ENCODE data around the gene OR1A2. TPM values are rescaled to one million over a fixed set of nuclear protein-coding genes. Genes with fewer than 3 reads are reported as not detected.
"Not testable (repeated sequence)": the region's sequence is repeated elsewhere in the genome, so short reads cannot be mapped to it uniquely, and the experiment has no call there.

Gene OR1A2
- total and polyA plus RNA-seq, 10 of the 15 experiments (the other 5 are each of a cell fraction or from before 2014, with no cell fraction given) = not detected

GRCh38 chr17:3222505-3222904, 25.2 kb downstream of the OR1A2 start:
- Histone ChIP-seq H3K27me3 (replicated peaks in 1 of 2; ENCODE audit: control insufficient read depth in 2 of 2, insufficient read depth in 2 of 2, low read length in 1 of 2) (no peaks in the 10 kb centered on the region), H3K27ac (ENCODE audit: control insufficient read depth, insufficient read depth) (no peak overlapping the region), H3K36me3 (ENCODE audit: control insufficient read depth in 2 of 2, insufficient read depth in 2 of 2, low read length in 1 of 2) (no peaks in the 10 kb centered on the region), H3K9ac (ENCODE audit: control insufficient read depth, insufficient read depth, low read length) (no peak overlapping the region), H3K4me1 (ENCODE audit: control insufficient read depth, insufficient read depth, low read length) (no peaks in the 10 kb centered on the region), H3K9me3 (replicated peaks; ENCODE audit: control insufficient read depth, insufficient read depth, low read length) (no peaks in the 10 kb centered on the region), H3K4me2 (ENCODE audit: control insufficient read depth, insufficient read depth) (peak overlapping the region; percentile 22; the same call in 1 of the 2 replicates), H2AFZ (ENCODE audit: control insufficient read depth, low read depth, low read length) (no peak overlapping the region), H3K79me2 (ENCODE audit: control insufficient read depth, insufficient read depth, low read length) (no peaks in the 10 kb centered on the region), H3K4me3 (no peak overlapping the region), H4K20me1 (ENCODE audit: control insufficient read depth, insufficient read depth) (no peaks in the 10 kb centered on the region)
- no peak for TF ChIP-seq SUZ12 (IDR thresholded peaks at IDR 0.05; ENCODE audit: unreplicated experiment)
- no peak for TF ChIP-seq CREB1 (IDR thresholded peaks at IDR 0.05; ENCODE audit: low read depth)
- TF ChIP-seq SMARCA5 (IDR thresholded peaks at IDR 0.05) = no peak
- no peak for TF ChIP-seq MYB (IDR thresholded peaks at IDR 0.05; ENCODE audit: borderline replicate concordance, low read depth, low read length)
- TF ChIP-seq NFIC (IDR thresholded peaks at IDR 0.05; ENCODE audit: low read depth, low read length) = no peak
- no peak for TF ChIP-seq CHD4 (IDR thresholded peaks at IDR 0.05)
- TF ChIP-seq HDAC6 (IDR thresholded peaks at IDR 0.05; ENCODE audit: unreplicated experiment) = no peak
- no peak for TF ChIP-seq BMI1 (IDR thresholded peaks at IDR 0.05; ENCODE audit: borderline replicate concordance)
- TF ChIP-seq IKZF1 (conservative IDR thresholded peaks at IDR 0.05) = no peak
- no peak for TF ChIP-seq SMAD5 (IDR thresholded peaks at IDR 0.05; ENCODE audit: low read depth)
- TF ChIP-seq ZBTB33 (IDR thresholded peaks at IDR 0.05) = no peak
- no peak for TF ChIP-seq NR2C2 (IDR thresholded peaks at IDR 0.05; ENCODE audit: borderline replicate concordance, control insufficient read depth, insufficient read length, low read depth)
- TF ChIP-seq STAT1 (conservative IDR thresholded peaks at IDR 0.05) = no peak
- intact Hi-C loops (cut with micrococcal nuclease; ENCODE audit: unreplicated experiment) (no loop called here), in situ Hi-C loops (cut with MboI) (no loop called here)
- no peak for DNase-seq (ENCODE audit: low read depth, low spot score)
- RAD21 ChIA-PET (ENCODE audit: unreplicated experiment) = no interaction called here
- CTCF ChIA-PET = no interaction called here
- POLR2A ChIA-PET = no interaction called here
- 23% methylated on average over 2 of the region's 2 CpGs for WGBS (ENCODE audit: insufficient coverage, insufficient replicate concordance, low lambda C conversion rate, missing lambda C conversion rate)
- peak; percentile 7 for FAIRE-seq
- SMC1A ChIA-PET (ENCODE audit: uncharacterized antibody, unreplicated experiment) = interaction anchor here (0.5 kb wide), 1 partner anchor 88 kb away, joined by 3 read pairs; no protein-coding TSS in a partner anchor
- no peak for ATAC-seq
- BruUV-seq (replicated peaks) = no TSS peak

GRCh38 chr17:3224721-3225352, 27.5 kb downstream of the OR1A2 start:
- H3K27me3 ChIP-seq (replicated peaks in 1 of 2; ENCODE audit: control insufficient read depth in 2 of 2, insufficient read depth in 2 of 2, low read length in 1 of 2); POLR2A ChIA-PET; H3K9ac ChIP-seq (ENCODE audit: control insufficient read depth, insufficient read depth, low read length); H3K9me3 ChIP-seq (replicated peaks; ENCODE audit: control insufficient read depth, insufficient read depth, low read length); ATAC-seq; H3K4me2 ChIP-seq (ENCODE audit: control insufficient read depth, insufficient read depth); H3K36me3 ChIP-seq (ENCODE audit: control insufficient read depth in 2 of 2, insufficient read depth in 2 of 2, low read length in 1 of 2); FAIRE-seq; RAD21 ChIA-PET (ENCODE audit: unreplicated experiment); H4K20me1 ChIP-seq (ENCODE audit: control insufficient read depth, insufficient read depth); DNase-seq (ENCODE audit: low read depth, low spot score); H2AFZ ChIP-seq (ENCODE audit: control insufficient read depth, low read depth, low read length); H3K27ac ChIP-seq (ENCODE audit: control insufficient read depth, insufficient read depth); intact Hi-C loops (cut with micrococcal nuclease; ENCODE audit: unreplicated experiment); in situ Hi-C loops (cut with MboI); BruUV-seq (replicated peaks); H3K4me1 ChIP-seq (ENCODE audit: control insufficient read depth, insufficient read depth, low read length); SMC1A ChIA-PET (ENCODE audit: uncharacterized antibody, unreplicated experiment); CTCF ChIA-PET; H3K79me2 ChIP-seq (ENCODE audit: control insufficient read depth, insufficient read depth, low read length); H3K4me3 ChIP-seq: not testable (repeated sequence)
